Karpas-422 (cell line): ENCODE results near the gene UGT1A6. TPM values are rescaled to one million over a fixed set of nuclear protein-coding genes. Genes with fewer than 3 reads are reported as not detected.

Source experiments
- DNase-seq: peaks from one replicate; pipeline ENCODE4 v3.0.0-alpha.2; 2015
- H2AFZ ChIP-seq: fragments of 200-600 bp; sonication (generic); 2 replicates; pipeline ENCODE4 v1.6.1; 2014; ENCODE audit warnings: antibody characterized with exemption, low read length, mixed read lengths
- H3K27ac ChIP-seq: fragments of 200-600 bp; sonication (generic); 2 replicates; pipeline ENCODE4 v1.5.1; 2014; ENCODE audit warnings: mild to moderate bottlenecking, low read length, moderate library complexity
- H3K27me3 ChIP-seq: fragments of 200-600 bp; sonication (generic); 2 replicates; pipeline ENCODE4 v1.6.1; 2014; ENCODE audit warnings: low read length, mixed read lengths
- H3K36me3 ChIP-seq: fragments of 200-600 bp; sonication (generic); 2 replicates; pipeline ENCODE4 v1.6.1; 2014; ENCODE audit warnings: low read length, mixed read lengths; ENCODE audit not compliant: insufficient read depth
- H3K4me1 ChIP-seq: fragments of 200-600 bp; sonication (generic); 2 replicates; pipeline ENCODE4 v1.6.1; 2014; ENCODE audit warnings: mild to moderate bottlenecking, low read length, mixed read lengths
- H3K4me2 ChIP-seq: fragments of 200-600 bp; sonication (generic); 2 replicates; pipeline ENCODE4 v1.6.1; 2014; ENCODE audit warnings: low read length, low read depth, mild to moderate bottlenecking; ENCODE audit not compliant: poor library complexity, severe bottlenecking
- H3K4me3 ChIP-seq: fragments of 200-600 bp; sonication (generic); 2 replicates; pipeline ENCODE4 v1.5.1; 2014; ENCODE audit warnings: mild to moderate bottlenecking, antibody characterized with exemption, low read length, mixed read lengths
- H3K79me2 ChIP-seq: fragments of 200-600 bp; sonication (generic); 2 replicates; pipeline ENCODE4 v1.6.1; 2014; ENCODE audit warnings: mild to moderate bottlenecking, low read length, mixed read lengths
- H3K9ac ChIP-seq: fragments of 200-600 bp; sonication (generic); 2 replicates; pipeline ENCODE4 v1.6.0; 2014; ENCODE audit warnings: low read length
- H3K9me2 ChIP-seq: fragments of 200-600 bp; sonication (generic), shearing (Covaris generic); replicated peaks from 2 replicates; pipeline ENCODE4 v1.6.0; 2014; ENCODE audit warnings: mild to moderate bottlenecking, low read length, moderate library complexity; ENCODE audit not compliant: insufficient read depth
- H3K9me3 ChIP-seq: fragments of 300-700, 200-600 bp; sonication (generic); 2 replicates; pipeline ENCODE4 v1.6.1; 2014; ENCODE audit warnings: low read length, mixed read lengths
- H4K20me1 ChIP-seq: fragments of 200-600 bp; sonication (generic); 2 replicates; pipeline ENCODE4 v1.6.1; 2014; ENCODE audit warnings: mild to moderate bottlenecking, antibody characterized with exemption, low read length, low read depth; ENCODE audit not compliant: insufficient read depth
- total RNA-seq: library from RNA; depleted of rRNA; stranded (reverse); fragments of >200 nt; shearing (Covaris generic); gene quantifications from 2 replicates; pipeline ENCODE4 v1.2.3, GENCODE V29; 2014; ENCODE audit warnings: low replicate concordance

The UGT1A6 gene
- total RNA-seq, 1 experiment from 2014 or later: not detected

DNA sequence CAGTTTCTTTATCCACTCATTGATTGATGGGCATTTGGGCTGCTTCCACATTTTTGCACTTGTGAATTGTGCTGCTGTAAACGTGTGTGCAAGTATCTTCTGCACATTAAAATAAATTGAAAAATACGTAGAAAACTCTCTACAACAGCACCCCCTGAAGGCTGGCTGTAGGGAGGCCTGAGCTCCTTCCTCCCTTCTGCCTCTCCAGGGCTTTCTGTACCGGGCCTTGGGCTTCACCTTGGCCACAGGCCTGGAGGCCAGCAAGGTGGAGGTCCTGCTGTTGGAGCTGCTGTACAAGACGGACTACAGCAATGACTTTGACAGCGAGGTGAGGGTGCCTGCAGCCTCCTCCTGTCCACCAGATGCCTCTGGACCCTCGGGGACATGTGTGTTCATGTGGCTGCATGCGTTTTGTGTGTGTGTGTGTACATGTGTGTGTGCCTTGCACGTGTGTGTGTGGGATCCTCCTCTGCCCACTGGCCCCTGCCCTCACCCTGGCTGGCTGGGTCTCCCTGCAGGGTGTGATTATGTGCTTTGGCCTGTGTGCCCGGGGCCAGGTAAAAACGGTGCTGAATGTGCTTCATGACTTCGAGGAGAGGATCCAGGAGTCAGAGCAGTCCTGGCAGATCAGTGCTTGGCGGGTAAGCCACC is 114.7 kb downstream of the UGT1A6 start:
- Histone ChIP-seq H3K79me2 (no peaks in the 10 kb centered on the region), H3K4me3 (no peak overlapping the region), H3K4me1 (peaks cover 20% of the 10 kb centered on the region), H3K9ac (no peak overlapping the region), H4K20me1 (no peaks in the 10 kb centered on the region), H3K9me3 (no peaks in the 10 kb centered on the region), H3K36me3 (no peaks in the 10 kb centered on the region), H2AFZ (no peak overlapping the region), H3K27me3 (no peaks in the 10 kb centered on the region; the same call in 1 of the 2 replicates), H3K4me2 (no peak overlapping the region), H3K27ac (no peak overlapping the region), H3K9me2 (no peaks in the 10 kb centered on the region)
- peak; percentile 65 for DNase-seq

GRCh38 chr2:233807966-233808935 is 115.6 kb downstream of the UGT1A6 start:
- Histone ChIP-seq H3K36me3 (no peaks in the 10 kb centered on the region), H3K9me2 (no peaks in the 10 kb centered on the region), H3K27ac (no peak overlapping the region), H4K20me1 (no peaks in the 10 kb centered on the region), H3K4me1 (peaks cover 19% of the 10 kb centered on the region), H3K4me2 (no peak overlapping the region), H3K27me3 (no peaks in the 10 kb centered on the region; the same call in 1 of the 2 replicates), H2AFZ (no peak overlapping the region), H3K9me3 (no peaks in the 10 kb centered on the region), H3K4me3 (no peak overlapping the region), H3K79me2 (no peaks in the 10 kb centered on the region), H3K9ac (no peak overlapping the region)
- DNase-seq: no peak

- no peak overlapping the region for H2AFZ ChIP-seq
- no peaks in the 10 kb centered on the region; the same call in 1 of the 2 replicates for H3K27me3 ChIP-seq
- H3K4me2 ChIP-seq: no peak overlapping the region
- H3K27ac ChIP-seq: no peak overlapping the region
- no peaks in the 10 kb centered on the region for H3K9me2 ChIP-seq
- DNase-seq: no peak
- H3K9me3 ChIP-seq: no peaks in the 10 kb centered on the region
- H3K4me1 ChIP-seq: peaks cover 33% of the 10 kb centered on the region
- H3K36me3 ChIP-seq: no peaks in the 10 kb centered on the region
- H3K4me3 ChIP-seq: no peak overlapping the region
- no peak overlapping the region for H3K9ac ChIP-seq
- H4K20me1 ChIP-seq: no peaks in the 10 kb centered on the region
- H3K79me2 ChIP-seq: no peaks in the 10 kb centered on the region
Observed at GRCh38 chr2:233810385-233810784, 117.7 kb downstream of the UGT1A6 start.

GRCh38 chr2:233811087-233811486 is 118.4 kb downstream of the UGT1A6 start:
- no peaks in the 10 kb centered on the region for H3K36me3 ChIP-seq
- peaks cover 31% of the 10 kb centered on the region for H3K4me1 ChIP-seq
- H3K27ac ChIP-seq: no peak overlapping the region
- H3K9me3 ChIP-seq: no peaks in the 10 kb centered on the region
- H2AFZ ChIP-seq: no peak overlapping the region
- H3K9ac ChIP-seq: no peak overlapping the region
- H4K20me1 ChIP-seq: no peaks in the 10 kb centered on the region
- no peak overlapping the region for H3K4me2 ChIP-seq
- no peak overlapping the region for H3K4me3 ChIP-seq
- H3K79me2 ChIP-seq: no peaks in the 10 kb centered on the region
- no peak for DNase-seq
- no peaks in the 10 kb centered on the region for H3K9me2 ChIP-seq
- no peaks in the 10 kb centered on the region; the same call in 1 of the 2 replicates for H3K27me3 ChIP-seq

GRCh38 chr2:233811732-233812131 is 119.0 kb downstream of the UGT1A6 start:
- H3K4me1 ChIP-seq: peaks cover 29% of the 10 kb centered on the region
- no peaks in the 10 kb centered on the region for H3K36me3 ChIP-seq
- H3K79me2 ChIP-seq: no peaks in the 10 kb centered on the region
- no peaks in the 10 kb centered on the region; the same call in 1 of the 2 replicates for H3K27me3 ChIP-seq
- no peaks in the 10 kb centered on the region for H4K20me1 ChIP-seq
- no peak overlapping the region for H3K4me3 ChIP-seq
- no peak overlapping the region for H2AFZ ChIP-seq
- no peak overlapping the region for H3K27ac ChIP-seq
- no peaks in the 10 kb centered on the region for H3K9me2 ChIP-seq
- H3K9me3 ChIP-seq: no peaks in the 10 kb centered on the region
- no peak overlapping the region for H3K4me2 ChIP-seq
- no peak overlapping the region for H3K9ac ChIP-seq
- no peak for DNase-seq

DNA sequence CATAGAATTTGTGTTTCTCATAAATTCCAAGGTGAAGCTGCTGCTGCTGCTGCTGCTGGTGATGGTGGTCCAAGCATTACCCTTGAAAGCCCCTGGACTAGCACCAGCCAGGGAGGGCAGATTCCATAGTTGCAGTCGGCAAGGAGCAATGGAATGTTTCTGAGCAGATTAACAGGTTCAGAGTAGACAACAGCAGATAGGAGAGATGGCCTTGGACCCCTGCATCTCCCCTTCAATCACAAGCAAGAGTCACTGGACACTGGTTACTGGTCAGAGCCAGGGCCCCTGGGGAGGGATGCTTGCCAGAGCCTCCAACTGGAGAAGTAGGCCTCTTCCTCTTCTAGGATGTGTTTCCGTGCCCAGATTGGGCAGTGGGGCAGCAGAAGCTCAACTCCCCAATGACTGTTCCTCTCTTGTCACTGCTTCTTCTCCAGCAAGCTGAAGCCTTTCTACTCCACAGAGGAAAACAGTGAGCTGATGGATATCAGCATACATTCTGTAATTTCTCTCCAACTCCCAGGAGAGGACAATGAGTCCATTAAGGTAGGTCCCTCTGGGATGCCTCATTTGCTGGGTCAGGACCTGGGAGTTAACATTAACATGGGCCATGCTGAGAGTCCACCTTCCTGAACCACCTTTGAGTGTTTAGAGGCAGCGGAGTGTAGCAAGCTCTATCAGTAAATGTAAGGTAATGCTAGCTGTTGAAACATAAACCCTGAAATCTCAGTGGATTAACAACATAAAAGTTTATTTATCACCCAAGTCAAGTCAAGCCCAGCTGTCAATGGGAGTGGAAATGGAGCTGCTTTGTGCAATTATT is 120.8 kb downstream of the UGT1A6 start:
- Histone ChIP-seq H3K4me3 (no peak overlapping the region), H3K4me1 (peaks cover 34% of the 10 kb centered on the region), H4K20me1 (no peaks in the 10 kb centered on the region), H3K9me2 (no peaks in the 10 kb centered on the region), H3K9me3 (no peaks in the 10 kb centered on the region), H3K9ac (no peak overlapping the region), H2AFZ (no peak overlapping the region), H3K27me3 (no peaks in the 10 kb centered on the region), H3K27ac (no peak overlapping the region), H3K79me2 (no peaks in the 10 kb centered on the region), H3K4me2 (no peak overlapping the region), H3K36me3 (no peaks in the 10 kb centered on the region)
- DNase-seq: no peak

GRCh38 chr2:233814056-233814835 is 121.6 kb downstream of the UGT1A6 start:
- no peaks in the 10 kb centered on the region for H4K20me1 ChIP-seq
- no peak overlapping the region for H3K4me3 ChIP-seq
- H3K9me3 ChIP-seq: no peaks in the 10 kb centered on the region
- peak; percentile 58 for DNase-seq
- peak overlapping the region; percentile 20 for H3K4me2 ChIP-seq
- no peak overlapping the region for H3K27ac ChIP-seq
- H3K27me3 ChIP-seq: no peaks in the 10 kb centered on the region
- no peak overlapping the region for H3K9ac ChIP-seq
- peaks cover 34% of the 10 kb centered on the region for H3K4me1 ChIP-seq
- H3K36me3 ChIP-seq: no peaks in the 10 kb centered on the region
- no peaks in the 10 kb centered on the region for H3K79me2 ChIP-seq
- no peak overlapping the region for H2AFZ ChIP-seq
- no peaks in the 10 kb centered on the region for H3K9me2 ChIP-seq
